ENCODE measurements around the gene NOLC1.

GRCh38 chr10:102112210-102112817 lies 39.9 kb upstream of the NOLC1 start:
- TF ChIP-seq, protein P1, sequence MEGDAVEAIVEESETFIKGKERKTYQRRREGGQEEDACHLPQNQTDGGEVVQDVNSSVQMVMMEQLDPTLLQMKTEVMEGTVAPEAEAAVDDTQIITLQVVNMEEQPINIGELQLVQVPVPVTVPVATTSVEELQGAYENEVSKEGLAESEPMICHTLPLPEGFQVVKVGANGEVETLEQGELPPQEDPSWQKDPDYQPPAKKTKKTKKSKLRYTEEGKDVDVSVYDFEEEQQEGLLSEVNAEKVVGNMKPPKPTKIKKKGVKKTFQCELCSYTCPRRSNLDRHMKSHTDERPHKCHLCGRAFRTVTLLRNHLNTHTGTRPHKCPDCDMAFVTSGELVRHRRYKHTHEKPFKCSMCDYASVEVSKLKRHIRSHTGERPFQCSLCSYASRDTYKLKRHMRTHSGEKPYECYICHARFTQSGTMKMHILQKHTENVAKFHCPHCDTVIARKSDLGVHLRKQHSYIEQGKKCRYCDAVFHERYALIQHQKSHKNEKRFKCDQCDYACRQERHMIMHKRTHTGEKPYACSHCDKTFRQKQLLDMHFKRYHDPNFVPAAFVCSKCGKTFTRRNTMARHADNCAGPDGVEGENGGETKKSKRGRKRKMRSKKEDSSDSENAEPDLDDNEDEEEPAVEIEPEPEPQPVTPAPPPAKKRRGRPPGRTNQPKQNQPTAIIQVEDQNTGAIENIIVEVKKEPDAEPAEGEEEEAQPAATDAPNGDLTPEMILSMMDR (IDR thresholded peaks at IDR 0.05; ENCODE audit: low read length) = peak; percentile 28
- TF ChIP-seq EZH2 (optimal IDR thresholded peaks at IDR 0.05; ENCODE audit: low read depth, low read length) (no peak), EZH2phosphoT487 (IDR thresholded peaks at IDR 0.05; ENCODE audit: low read length) (no peak)
